Osteoblast (primary cell): ENCODE results near the gene SNAPC1. TPM values are rescaled to one million over a fixed set of nuclear protein-coding genes. Genes with fewer than 3 reads are reported as not detected.

ENCODE experiments used
- DNase-seq: peaks from one replicate; pipeline ENCODE4 v3.0.0; 2011; ENCODE audit warnings: low spot score, mixed read lengths; ENCODE audit not compliant: insufficient read length; ENCODE audit errors: missing footprints
- H2AFZ ChIP-seq: 2 replicates; pipeline ENCODE4 v1.6.0; 2011; ENCODE audit warnings: mild to moderate bottlenecking, low read length
- H3K27ac ChIP-seq: 2 replicates; pipeline ENCODE4 v1.5.1; 2011; ENCODE audit warnings: mild to moderate bottlenecking, low read depth, low read length, moderate library complexity
- H3K27me3 ChIP-seq: 2 replicates; pipeline ENCODE4 v1.6.0; 2012; ENCODE audit warnings: mild to moderate bottlenecking, control low read depth, inconsistent platforms, low read length, moderate library complexity; ENCODE audit not compliant: insufficient read depth
- H3K36me3 ChIP-seq: 2 replicates; pipeline ENCODE4 v1.5.1; 2011; ENCODE audit warnings: mild to moderate bottlenecking, low read length, control low read depth, moderate library complexity; ENCODE audit not compliant: insufficient read depth
- H3K4me1 ChIP-seq: 2 replicates; pipeline ENCODE4 v1.5.1; 2011; ENCODE audit warnings: mild to moderate bottlenecking, low read length, control low read depth, moderate library complexity; ENCODE audit not compliant: insufficient read depth
- H3K4me2 ChIP-seq: 2 replicates; pipeline ENCODE4 v1.6.0; 2011; ENCODE audit warnings: mild to moderate bottlenecking, low read length; ENCODE audit not compliant: insufficient read depth
- H3K4me3 ChIP-seq: fragments of 200-600 bp; sonication (generic); 3 replicates; pipeline ENCODE4 v1.5.1; 2012; ENCODE audit warnings: mild to moderate bottlenecking, low read length, inconsistent platforms; ENCODE audit not compliant: insufficient read depth
- H3K79me2 ChIP-seq: 2 replicates; pipeline ENCODE4 v1.6.0; 2012; ENCODE audit warnings: mild to moderate bottlenecking, low read length, control low read depth, inconsistent platforms; ENCODE audit not compliant: insufficient read depth
- H3K9me3 ChIP-seq: 2 replicates; pipeline ENCODE4 v1.5.1; 2011; ENCODE audit warnings: low read depth, low read length, control low read depth
- H4K20me1 ChIP-seq: 2 replicates; pipeline ENCODE4 v1.6.0; 2012; ENCODE audit warnings: mild to moderate bottlenecking, low read length, control low read depth; ENCODE audit not compliant: insufficient read depth
- CTCF ChIP-seq: IDR thresholded peaks from 2 replicates; pipeline ENCODE4 v1.5.1; 2011; ENCODE audit warnings: mild to moderate bottlenecking, low read depth, low read length, moderate library complexity; ENCODE audit errors: extremely low read depth
- total RNA-seq: library from RNA; depleted of rRNA; stranded (reverse); fragments of >200 nt; gene quantifications from 2 replicates; pipeline ENCODE4 v1.2.3, GENCODE V29; 2012

Gene SNAPC1
- total RNA-seq, 1 donor = 35.8 TPM

GRCh38 chr14:61718039-61718438, 44.2 kb upstream of the SNAPC1 start:
- DNase-seq = no peak
- H3K9me3 ChIP-seq = no peaks in the 10 kb centered on the region
- peaks cover 91% of the 10 kb centered on the region for H4K20me1 ChIP-seq
- peaks cover 32% of the 10 kb centered on the region for H3K36me3 ChIP-seq
- peaks cover 72% of the 10 kb centered on the region for H3K4me1 ChIP-seq
- TF ChIP-seq CTCF = no peak
- H3K4me3 ChIP-seq = peak overlapping the region; percentile 23
- H3K27ac ChIP-seq = peak overlapping the region; percentile 50
- H2AFZ ChIP-seq = no peak overlapping the region
- H3K4me2 ChIP-seq = peak overlapping the region; percentile 71
- H3K27me3 ChIP-seq = no peaks in the 10 kb centered on the region
- peaks cover 99% of the 10 kb centered on the region for H3K79me2 ChIP-seq

- Histone ChIP-seq H3K9me3 (no peaks in the 10 kb centered on the region), H3K36me3 (peaks cover 48% of the 10 kb centered on the region), H3K27me3 (no peaks in the 10 kb centered on the region), H4K20me1 (peaks cover 81% of the 10 kb centered on the region), H3K4me2 (peak overlapping the region; percentile 71), H3K4me1 (peaks cover 63% of the 10 kb centered on the region), H3K4me3 (no peak overlapping the region), H2AFZ (no peak overlapping the region), H3K27ac (peak overlapping the region; percentile 50), H3K79me2 (peaks cover 98% of the 10 kb centered on the region)
- no peak for DNase-seq
- no peak for TF ChIP-seq CTCF
Measured at GRCh38 chr14:61719344-61720293, 42.6 kb upstream of the SNAPC1 start.

GRCh38 chr14:61720294-61720661, 41.9 kb upstream of the SNAPC1 start:
- peaks cover 81% of the 10 kb centered on the region for H4K20me1 ChIP-seq
- no peak overlapping the region for H3K4me3 ChIP-seq
- DNase-seq = peak; percentile 65
- no peaks in the 10 kb centered on the region for H3K27me3 ChIP-seq
- H2AFZ ChIP-seq = no peak overlapping the region
- H3K4me2 ChIP-seq = peak overlapping the region; percentile 71
- H3K27ac ChIP-seq = peak overlapping the region; percentile 50
- H3K36me3 ChIP-seq = peaks cover 54% of the 10 kb centered on the region
- no peak for TF ChIP-seq CTCF
- H3K79me2 ChIP-seq = peaks cover 98% of the 10 kb centered on the region
- no peaks in the 10 kb centered on the region for H3K9me3 ChIP-seq
- peaks cover 60% of the 10 kb centered on the region for H3K4me1 ChIP-seq

- TF ChIP-seq CTCF = no peak
Measured at GRCh38 chr14:61720741-61721140, 41.5 kb upstream of the SNAPC1 start.

More at GRCh38 chr14:61720741-61721140, 41.5 kb upstream of the SNAPC1 start:
- H3K4me2 ChIP-seq = peak overlapping the region; percentile 71
- H4K20me1 ChIP-seq = peaks cover 76% of the 10 kb centered on the region
- H3K27me3 ChIP-seq = no peaks in the 10 kb centered on the region
- H3K4me1 ChIP-seq = peaks cover 56% of the 10 kb centered on the region
- no peak overlapping the region for H3K4me3 ChIP-seq
- no peak overlapping the region for H2AFZ ChIP-seq
- H3K36me3 ChIP-seq = peaks cover 58% of the 10 kb centered on the region
- peak overlapping the region; percentile 50 for H3K27ac ChIP-seq
- DNase-seq = no peak
- no peaks in the 10 kb centered on the region for H3K9me3 ChIP-seq
- peaks cover 98% of the 10 kb centered on the region for H3K79me2 ChIP-seq
